HUES64 (cell line): ENCODE data around the gene ZNF653. TPM values are rescaled to one million over a fixed set of nuclear protein-coding genes. Genes with fewer than 3 reads are reported as not detected.

ENCODE experiments used
- H3K27ac ChIP-seq: 2 replicates; pipeline ENCODE4 v1.7.0; 2013; ENCODE audit warnings: low read depth, low read length, inconsistent platforms
- H3K27me3 ChIP-seq: 2 replicates; pipeline ENCODE4 v1.6.1; 2013; ENCODE audit warnings: mild to moderate bottlenecking, low read length; ENCODE audit not compliant: insufficient read depth
- H3K36me3 ChIP-seq: 2 replicates; pipeline ENCODE4 v1.6.1; 2013; ENCODE audit warnings: mild to moderate bottlenecking, low read length; ENCODE audit not compliant: insufficient read depth
- H3K4me1 ChIP-seq: 2 replicates; pipeline ENCODE4 v1.6.1; 2013; ENCODE audit warnings: mild to moderate bottlenecking, low read length, moderate library complexity; ENCODE audit not compliant: insufficient read depth
- H3K4me3 ChIP-seq: 2 replicates; pipeline ENCODE4 v1.5.1; 2013; ENCODE audit warnings: mild to moderate bottlenecking, low read length, moderate library complexity
- H3K9ac ChIP-seq: 2 replicates; pipeline ENCODE4 v1.6.1; 2013; ENCODE audit warnings: mild to moderate bottlenecking, low read depth, low read length
- H3K9me3 ChIP-seq: 2 replicates; pipeline ENCODE4 v1.6.1; 2013; ENCODE audit warnings: low read depth, low read length; ENCODE audit not compliant: insufficient read depth
- WGBS: fragments of 150-250, 120-280 bp; methylation state at CpG from one replicate; pipeline ENCODE4 v1.1.7; 2013; ENCODE audit warnings: missing lambda C conversion rate; 5-methylcytosine and 5-hydroxymethylcytosine counted together
- polyA plus RNA-seq, 2 experiments: library from polyadenylated mRNA; stranded (reverse); fragments of 50-300 nt; gene quantifications; one replicate each; pipeline ENCODE4 v1.2.3, GENCODE V29; 2013

ZNF653 gene, protein sequence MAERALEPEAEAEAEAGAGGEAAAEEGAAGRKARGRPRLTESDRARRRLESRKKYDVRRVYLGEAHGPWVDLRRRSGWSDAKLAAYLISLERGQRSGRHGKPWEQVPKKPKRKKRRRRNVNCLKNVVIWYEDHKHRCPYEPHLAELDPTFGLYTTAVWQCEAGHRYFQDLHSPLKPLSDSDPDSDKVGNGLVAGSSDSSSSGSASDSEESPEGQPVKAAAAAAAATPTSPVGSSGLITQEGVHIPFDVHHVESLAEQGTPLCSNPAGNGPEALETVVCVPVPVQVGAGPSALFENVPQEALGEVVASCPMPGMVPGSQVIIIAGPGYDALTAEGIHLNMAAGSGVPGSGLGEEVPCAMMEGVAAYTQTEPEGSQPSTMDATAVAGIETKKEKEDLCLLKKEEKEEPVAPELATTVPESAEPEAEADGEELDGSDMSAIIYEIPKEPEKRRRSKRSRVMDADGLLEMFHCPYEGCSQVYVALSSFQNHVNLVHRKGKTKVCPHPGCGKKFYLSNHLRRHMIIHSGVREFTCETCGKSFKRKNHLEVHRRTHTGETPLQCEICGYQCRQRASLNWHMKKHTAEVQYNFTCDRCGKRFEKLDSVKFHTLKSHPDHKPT
- 6.6 TPM for polyA plus RNA-seq (2013, experiment 1 of 2)
- polyA plus RNA-seq (2013, experiment 2 of 2): 11.8 TPM

DNA sequence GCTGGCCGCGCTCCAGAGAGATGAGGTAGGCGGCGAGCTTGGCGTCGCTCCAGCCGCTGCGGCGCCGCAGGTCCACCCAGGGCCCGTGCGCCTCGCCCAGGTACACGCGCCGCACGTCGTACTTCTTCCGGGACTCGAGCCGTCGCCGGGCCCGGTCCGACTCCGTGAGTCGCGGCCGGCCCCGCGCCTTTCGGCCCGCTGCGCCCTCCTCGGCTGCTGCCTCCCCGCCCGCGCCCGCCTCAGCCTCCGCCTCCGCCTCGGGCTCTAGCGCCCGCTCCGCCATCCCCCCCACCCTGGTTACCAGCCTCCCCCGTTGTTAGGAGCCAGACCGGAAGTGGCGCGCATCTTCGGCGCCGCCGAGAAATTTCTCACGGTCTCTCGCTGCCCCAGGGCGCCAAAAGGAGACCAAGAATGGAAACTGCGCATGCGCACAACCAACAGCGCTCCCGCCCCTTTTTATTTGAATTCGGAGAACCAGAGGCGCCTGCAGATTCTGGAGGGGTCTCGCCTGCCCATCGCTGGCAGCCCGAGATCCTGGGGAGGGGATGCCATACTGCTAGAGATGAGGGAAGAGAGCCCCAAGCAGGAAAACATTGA, at the start of gene ZNF653:
TSS of gene ZNF653 (minus strand) at position 336 of the 597 bp plus-strand sequence. CDS start at position 283, 53 bp downstream.
- H3K4me3 ChIP-seq: peak within 1 kb of the TSS; percentile 83
- H3K9ac ChIP-seq: peak within 1 kb of the TSS; percentile 93
- no peaks in the 10 kb centered on the region for H3K27me3 ChIP-seq
- H3K9me3 ChIP-seq: no peaks in the 10 kb centered on the region
- peaks cover 5% of the 10 kb centered on the region; the same call in 1 of the 2 replicates for H3K4me1 ChIP-seq
- WGBS: under 1% methylated on average over 65 of the region's 65 CpGs
- H3K27ac ChIP-seq: peak within 1 kb of the TSS; percentile 95
- no peaks in the 10 kb centered on the region for H3K36me3 ChIP-seq

DNA sequence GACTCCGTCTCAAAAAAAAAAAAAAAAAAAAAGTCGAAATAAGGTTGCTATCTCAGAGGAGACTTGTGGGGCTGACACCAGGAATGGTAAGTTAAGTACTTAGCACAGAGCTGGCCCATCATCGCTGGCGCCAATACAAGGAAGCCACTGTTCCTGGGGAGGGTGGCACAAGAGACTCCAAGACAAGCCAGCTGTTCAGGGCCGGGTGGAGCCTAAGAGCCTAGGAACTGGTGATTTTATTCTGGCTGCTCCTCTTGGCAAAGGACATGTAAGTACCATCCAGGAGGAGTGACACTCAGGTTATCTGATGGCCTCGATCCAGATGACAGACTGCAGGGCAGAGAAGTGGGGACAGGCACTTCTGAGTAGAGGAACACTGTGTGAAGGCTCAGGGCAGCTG, 49.6 kb upstream of the ZNF653 start:
- H3K9ac ChIP-seq: no peak overlapping the region
- H3K27ac ChIP-seq: no peak overlapping the region
- H3K27me3 ChIP-seq: no peaks in the 10 kb centered on the region
- H3K4me1 ChIP-seq: 0 out of 2 replicates have a peak, but pooled peaks cover 6% of the 10 kb centered on the region
- WGBS: 94% methylated on average over 6 of the region's 6 CpGs
- peaks cover 35% of the 10 kb centered on the region for H3K36me3 ChIP-seq
- no peaks in the 10 kb centered on the region for H3K9me3 ChIP-seq
- no peak overlapping the region for H3K4me3 ChIP-seq

DNA sequence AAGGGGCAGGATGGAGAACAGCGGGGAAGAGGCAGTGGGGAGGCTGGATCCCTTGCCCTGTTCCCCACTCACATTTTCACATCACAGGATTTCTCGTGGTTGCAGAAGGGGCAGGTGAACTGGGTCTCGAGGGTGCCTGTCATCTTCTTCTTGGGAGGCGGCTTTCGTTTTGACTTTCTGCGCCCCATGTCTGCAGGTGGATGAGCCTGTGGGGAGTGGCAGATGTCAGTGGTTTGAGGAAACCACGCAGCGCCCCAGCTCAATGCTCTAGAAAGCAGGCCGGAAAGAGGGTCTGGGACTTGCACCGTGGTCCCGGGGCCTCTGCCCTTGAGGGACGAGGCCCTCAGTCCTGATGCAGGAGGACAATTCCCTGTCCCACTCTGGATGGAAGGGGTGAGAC, 48.5 kb upstream of the ZNF653 start:
- Histone ChIP-seq H3K27ac (no peak overlapping the region), H3K9ac (no peak overlapping the region), H3K27me3 (no peaks in the 10 kb centered on the region), H3K9me3 (no peaks in the 10 kb centered on the region), H3K4me3 (no peak overlapping the region), H3K36me3 (peaks cover 41% of the 10 kb centered on the region), H3K4me1 (0 out of 2 replicates have a peak, but pooled peaks cover 6% of the 10 kb centered on the region)
- WGBS: 92% methylated on average over 12 of the region's 12 CpGs

DNA sequence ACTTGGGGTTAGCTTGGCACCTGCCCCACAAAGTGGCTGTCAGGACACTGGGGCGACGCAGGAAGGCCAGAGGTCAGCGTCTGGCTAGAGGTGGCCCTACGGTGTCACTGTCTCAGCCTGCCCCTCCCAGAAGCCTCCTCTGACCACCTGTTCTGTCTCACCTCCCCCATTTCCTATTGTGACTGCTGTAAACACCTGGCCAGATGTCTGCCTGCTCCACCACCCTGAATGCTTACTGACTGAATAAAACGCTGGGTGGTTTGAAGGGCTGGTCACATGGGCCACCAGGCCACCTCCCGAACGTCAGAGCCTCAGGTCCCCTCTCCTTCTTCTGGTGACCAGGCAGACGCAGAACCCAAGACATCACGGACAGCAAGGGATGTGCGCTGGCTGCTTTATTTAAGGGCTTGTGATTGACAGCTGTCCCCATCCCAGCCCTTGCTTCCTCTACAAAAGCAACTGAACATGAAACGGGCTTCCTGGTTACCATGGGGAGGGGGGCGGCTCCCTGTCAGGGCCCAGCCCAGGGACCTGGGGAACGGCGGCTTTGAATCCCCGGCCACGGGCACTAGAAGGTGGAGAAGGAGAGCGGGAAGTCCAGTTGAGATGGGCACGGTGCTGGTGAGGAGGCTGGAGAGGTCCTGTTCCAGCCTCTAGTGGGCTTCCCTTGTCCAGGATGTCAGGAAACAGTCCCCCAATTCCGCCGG, 47.2 kb upstream of the ZNF653 start:
- Histone ChIP-seq H3K27me3 (no peaks in the 10 kb centered on the region), H3K27ac (no peak overlapping the region), H3K4me3 (no peak overlapping the region), H3K9me3 (no peaks in the 10 kb centered on the region), H3K9ac (no peak overlapping the region), H3K4me1 (0 out of 2 replicates have a peak, but pooled peaks cover under 1% of the 10 kb centered on the region), H3K36me3 (peaks cover 48% of the 10 kb centered on the region)
- WGBS: 93% methylated on average over 20 of the region's 20 CpGs

DNA sequence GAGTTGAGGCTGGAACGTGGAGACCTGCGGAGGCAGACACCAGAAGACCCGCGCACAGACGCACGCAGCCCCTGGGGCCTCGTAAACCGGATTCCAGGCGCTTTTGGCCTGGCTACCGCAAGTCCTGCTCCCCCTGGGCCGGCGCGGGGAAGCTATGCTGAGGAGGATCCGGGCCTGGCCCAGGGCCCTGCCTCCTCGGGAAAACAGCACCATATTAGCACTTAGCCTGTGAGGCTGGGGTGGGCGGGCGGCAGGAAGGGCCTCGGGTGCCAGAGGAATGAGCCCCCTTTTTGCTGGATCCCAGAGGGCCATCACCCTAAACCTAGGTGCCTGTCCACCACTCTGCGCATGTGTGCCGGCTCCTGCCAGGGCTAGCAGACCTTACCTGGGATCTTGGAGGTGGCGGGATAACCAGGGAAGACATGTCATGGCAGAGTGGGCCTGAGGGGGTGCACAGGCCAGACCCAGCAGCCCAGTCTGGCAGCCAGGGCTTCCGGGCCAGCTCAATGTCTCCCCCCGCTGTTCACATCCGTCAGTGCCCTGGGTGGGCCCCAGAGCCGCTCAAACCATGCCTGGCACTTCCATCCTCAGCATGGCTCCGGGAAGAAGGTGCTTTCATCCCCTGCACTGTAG, 46.1 kb upstream of the ZNF653 start:
- H3K27ac ChIP-seq: peak overlapping the region; percentile 26; the same call in 1 of the 2 replicates
- no peaks in the 10 kb centered on the region for H3K4me1 ChIP-seq
- H3K36me3 ChIP-seq: peaks cover 50% of the 10 kb centered on the region
- H3K27me3 ChIP-seq: no peaks in the 10 kb centered on the region
- WGBS: 87% methylated on average over 26 of the region's 26 CpGs
- no peaks in the 10 kb centered on the region for H3K9me3 ChIP-seq
- no peak overlapping the region for H3K9ac ChIP-seq
- no peak overlapping the region for H3K4me3 ChIP-seq

DNA sequence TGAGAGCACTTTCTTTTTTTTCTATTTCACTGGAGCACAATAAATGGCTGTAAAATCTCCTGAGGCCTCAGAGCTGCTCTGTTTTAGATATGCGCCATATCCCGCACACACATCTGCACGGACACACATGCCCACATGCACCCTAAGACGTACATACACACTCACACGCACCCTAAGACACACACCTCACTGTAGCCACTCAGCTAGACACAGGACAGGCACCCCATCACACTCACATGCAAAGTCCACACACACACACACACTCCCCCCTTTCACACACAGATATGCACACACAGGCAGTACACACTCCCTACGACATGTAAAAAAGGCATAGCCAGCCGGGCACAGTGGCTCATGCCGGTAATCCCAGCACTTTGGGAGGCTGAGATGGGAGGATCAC, 44.6 kb upstream of the ZNF653 start:
- H3K4me1 ChIP-seq: no peaks in the 10 kb centered on the region
- no peak overlapping the region for H3K9ac ChIP-seq
- H3K36me3 ChIP-seq: peaks cover 42% of the 10 kb centered on the region
- H3K27ac ChIP-seq: no peak overlapping the region
- H3K9me3 ChIP-seq: no peaks in the 10 kb centered on the region
- WGBS: 95% methylated on average over 8 of the region's 8 CpGs
- H3K27me3 ChIP-seq: no peaks in the 10 kb centered on the region
- no peak overlapping the region for H3K4me3 ChIP-seq

DNA sequence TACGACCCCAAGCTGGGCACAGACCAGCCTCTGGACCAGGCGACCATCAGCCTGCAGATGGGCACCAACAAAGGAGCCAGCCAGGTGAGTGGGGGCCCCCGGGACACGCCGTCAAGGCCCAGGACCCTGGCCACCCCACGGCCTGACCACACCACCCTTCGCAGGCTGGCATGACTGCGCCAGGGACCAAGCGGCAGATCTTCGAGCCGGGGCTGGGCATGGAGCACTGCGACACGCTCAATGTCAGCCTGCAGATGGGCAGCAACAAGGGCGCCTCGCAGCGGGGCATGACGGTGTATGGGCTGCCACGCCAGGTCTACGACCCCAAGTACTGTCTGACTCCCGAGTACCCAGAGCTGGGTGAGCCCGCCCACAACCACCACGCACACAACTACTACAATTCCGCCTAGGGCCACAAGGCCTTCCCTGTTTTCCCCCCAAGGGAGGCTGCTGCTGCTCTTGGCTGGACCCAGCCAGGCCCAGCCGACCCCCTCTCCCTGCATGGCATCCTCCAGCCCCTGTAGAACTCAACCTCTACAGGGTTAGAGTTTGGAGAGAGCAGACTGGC, 43.8 kb upstream of the ZNF653 start:
- WGBS: 95% methylated on average over 24 of the region's 24 CpGs
- no peak overlapping the region for H3K4me3 ChIP-seq

DNA sequence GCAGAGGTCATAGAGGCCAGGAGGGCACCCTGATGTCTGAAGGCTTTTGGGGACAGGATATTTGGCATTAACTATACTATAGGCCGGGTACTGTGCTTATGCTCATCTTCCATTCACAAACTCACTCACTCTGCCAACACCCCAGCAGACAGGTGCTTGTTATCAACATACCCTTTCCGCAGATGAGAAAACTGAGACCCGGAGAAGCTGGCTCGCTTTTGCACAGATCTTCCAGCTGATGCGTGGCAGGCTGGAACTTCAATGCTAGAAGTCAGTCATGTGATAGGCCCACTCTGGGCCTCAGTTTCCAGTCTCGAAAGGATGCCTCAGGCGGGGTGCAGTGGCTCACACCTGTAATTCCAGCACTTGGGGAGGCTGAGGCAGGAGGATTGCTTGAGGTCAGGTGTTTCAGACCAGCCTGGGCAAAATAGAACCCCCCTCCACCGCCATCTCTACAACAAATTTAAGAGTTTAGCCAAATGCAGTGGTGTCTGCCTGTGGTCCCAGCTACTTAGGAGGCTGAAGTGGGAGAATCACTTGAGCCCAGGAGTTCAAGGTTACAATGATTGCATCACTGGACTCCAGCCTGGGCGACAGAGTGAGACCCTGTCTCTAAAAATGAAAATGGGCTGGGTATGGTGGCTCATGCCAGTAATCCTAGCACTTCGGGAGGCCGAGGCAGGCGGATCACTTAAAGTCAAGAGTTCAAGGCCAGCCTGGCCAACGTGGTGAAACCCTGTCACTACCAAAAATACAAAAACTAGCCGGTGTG, 42.5 kb upstream of the ZNF653 start:
- no peak overlapping the region for H3K27ac ChIP-seq
- H3K9ac ChIP-seq: no peak overlapping the region
- no peak overlapping the region for H3K4me3 ChIP-seq
- 94% methylated on average over 14 of the region's 14 CpGs for WGBS
- H3K4me1 ChIP-seq: no peaks in the 10 kb centered on the region
- H3K36me3 ChIP-seq: peaks cover 25% of the 10 kb centered on the region
- H3K27me3 ChIP-seq: no peaks in the 10 kb centered on the region
- no peaks in the 10 kb centered on the region for H3K9me3 ChIP-seq

More for the DNA sequence above, 43.8 kb upstream of the ZNF653 start:
- Histone ChIP-seq H3K27ac (no peak overlapping the region), H3K9me3 (no peaks in the 10 kb centered on the region), H3K4me1 (no peaks in the 10 kb centered on the region), H3K36me3 (peaks cover 39% of the 10 kb centered on the region), H3K27me3 (no peaks in the 10 kb centered on the region), H3K9ac (no peak overlapping the region)

DNA sequence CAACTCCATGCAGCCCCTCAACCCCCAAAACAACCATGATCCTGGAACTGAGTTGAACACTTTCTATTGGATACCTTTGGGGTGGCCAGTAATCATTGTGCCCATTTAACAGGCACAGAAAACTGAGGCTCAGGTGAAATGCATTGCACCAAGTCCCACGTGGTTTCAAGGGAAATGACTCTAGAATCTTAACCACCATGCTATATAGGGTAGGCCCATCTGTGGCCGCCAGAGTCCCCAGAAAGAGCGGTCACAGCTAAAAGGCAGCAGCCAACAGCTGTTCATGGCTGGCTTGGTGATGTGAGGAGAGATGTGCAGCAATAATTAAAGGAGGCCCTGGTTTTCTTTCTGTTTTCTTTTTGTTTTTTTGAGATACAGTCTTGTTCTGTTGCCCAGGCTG, 35.6 kb upstream of the ZNF653 start:
- WGBS: 89% methylated on average over 3 of the region's 3 CpGs
- Histone ChIP-seq H3K4me3 (no peak overlapping the region), H3K9ac (no peak overlapping the region), H3K9me3 (no peaks in the 10 kb centered on the region), H3K27me3 (no peaks in the 10 kb centered on the region), H3K36me3 (no peaks in the 10 kb centered on the region; the same call in 1 of the 2 replicates), H3K27ac (no peak overlapping the region), H3K4me1 (peaks cover 6% of the 10 kb centered on the region)

DNA sequence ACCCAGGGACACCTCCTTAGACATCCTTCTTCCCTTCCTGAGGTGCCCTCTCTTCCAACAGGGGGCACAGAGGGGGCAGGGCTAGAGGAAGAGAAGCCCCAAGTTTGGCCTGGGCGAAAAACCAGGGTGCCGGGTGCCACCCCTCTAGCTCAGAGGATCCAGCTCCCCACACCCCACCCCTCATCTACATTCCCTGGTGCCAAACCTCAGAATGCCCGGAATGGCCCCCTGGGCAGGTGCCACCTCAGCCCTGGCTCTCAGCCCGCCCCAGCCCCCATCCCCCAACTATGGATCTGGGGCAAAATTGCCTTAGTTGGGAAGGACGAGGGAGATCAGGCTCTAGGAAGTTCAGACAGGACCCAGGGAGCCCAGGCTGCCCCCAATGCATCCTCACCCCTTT, 35.0 kb upstream of the ZNF653 start:
- H3K9me3 ChIP-seq: no peaks in the 10 kb centered on the region
- H3K27ac ChIP-seq: peak overlapping the region; percentile 58; the same call in 1 of the 2 replicates
- 88% methylated on average over 5 of the region's 5 CpGs for WGBS
- H3K36me3 ChIP-seq: no peaks in the 10 kb centered on the region; the same call in 1 of the 2 replicates
- H3K4me1 ChIP-seq: peaks cover 7% of the 10 kb centered on the region
- H3K9ac ChIP-seq: peak overlapping the region; percentile 60; the same call in 1 of the 2 replicates
- peak overlapping the region; percentile 44 for H3K4me3 ChIP-seq
- H3K27me3 ChIP-seq: no peaks in the 10 kb centered on the region
